ENCODE data around the gene CD8A.

The CD8A gene

DNA sequence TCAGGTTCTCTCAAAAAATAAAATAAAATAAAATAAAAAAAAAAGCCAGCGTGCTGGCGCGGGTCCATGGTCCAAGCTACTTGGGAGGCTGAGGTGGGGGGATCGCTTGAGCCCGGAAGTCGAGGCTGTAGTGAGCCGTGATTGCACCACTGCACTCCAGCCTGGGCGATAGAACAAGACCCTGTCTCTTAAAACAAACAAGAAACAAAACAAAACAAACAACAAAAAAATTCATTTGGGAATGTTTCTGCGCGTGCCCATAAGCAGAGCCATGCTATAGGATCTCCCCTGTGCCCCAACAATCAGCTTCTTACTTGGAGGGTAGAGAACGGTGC lies 16.4 kb upstream of the CD8A start:
- TF ChIP-seq, protein P1, sequence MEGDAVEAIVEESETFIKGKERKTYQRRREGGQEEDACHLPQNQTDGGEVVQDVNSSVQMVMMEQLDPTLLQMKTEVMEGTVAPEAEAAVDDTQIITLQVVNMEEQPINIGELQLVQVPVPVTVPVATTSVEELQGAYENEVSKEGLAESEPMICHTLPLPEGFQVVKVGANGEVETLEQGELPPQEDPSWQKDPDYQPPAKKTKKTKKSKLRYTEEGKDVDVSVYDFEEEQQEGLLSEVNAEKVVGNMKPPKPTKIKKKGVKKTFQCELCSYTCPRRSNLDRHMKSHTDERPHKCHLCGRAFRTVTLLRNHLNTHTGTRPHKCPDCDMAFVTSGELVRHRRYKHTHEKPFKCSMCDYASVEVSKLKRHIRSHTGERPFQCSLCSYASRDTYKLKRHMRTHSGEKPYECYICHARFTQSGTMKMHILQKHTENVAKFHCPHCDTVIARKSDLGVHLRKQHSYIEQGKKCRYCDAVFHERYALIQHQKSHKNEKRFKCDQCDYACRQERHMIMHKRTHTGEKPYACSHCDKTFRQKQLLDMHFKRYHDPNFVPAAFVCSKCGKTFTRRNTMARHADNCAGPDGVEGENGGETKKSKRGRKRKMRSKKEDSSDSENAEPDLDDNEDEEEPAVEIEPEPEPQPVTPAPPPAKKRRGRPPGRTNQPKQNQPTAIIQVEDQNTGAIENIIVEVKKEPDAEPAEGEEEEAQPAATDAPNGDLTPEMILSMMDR (IDR thresholded peaks at IDR 0.05; ENCODE audit: insufficient read depth, low read depth, low read length, missing control alignments) = no peak
- DNase-seq (ENCODE audit: low read depth) = no peak
- no peak overlapping the region; the same call in 1 of the 2 replicates for H3K4me3 ChIP-seq (ENCODE audit: low read depth, low read length)

DNA sequence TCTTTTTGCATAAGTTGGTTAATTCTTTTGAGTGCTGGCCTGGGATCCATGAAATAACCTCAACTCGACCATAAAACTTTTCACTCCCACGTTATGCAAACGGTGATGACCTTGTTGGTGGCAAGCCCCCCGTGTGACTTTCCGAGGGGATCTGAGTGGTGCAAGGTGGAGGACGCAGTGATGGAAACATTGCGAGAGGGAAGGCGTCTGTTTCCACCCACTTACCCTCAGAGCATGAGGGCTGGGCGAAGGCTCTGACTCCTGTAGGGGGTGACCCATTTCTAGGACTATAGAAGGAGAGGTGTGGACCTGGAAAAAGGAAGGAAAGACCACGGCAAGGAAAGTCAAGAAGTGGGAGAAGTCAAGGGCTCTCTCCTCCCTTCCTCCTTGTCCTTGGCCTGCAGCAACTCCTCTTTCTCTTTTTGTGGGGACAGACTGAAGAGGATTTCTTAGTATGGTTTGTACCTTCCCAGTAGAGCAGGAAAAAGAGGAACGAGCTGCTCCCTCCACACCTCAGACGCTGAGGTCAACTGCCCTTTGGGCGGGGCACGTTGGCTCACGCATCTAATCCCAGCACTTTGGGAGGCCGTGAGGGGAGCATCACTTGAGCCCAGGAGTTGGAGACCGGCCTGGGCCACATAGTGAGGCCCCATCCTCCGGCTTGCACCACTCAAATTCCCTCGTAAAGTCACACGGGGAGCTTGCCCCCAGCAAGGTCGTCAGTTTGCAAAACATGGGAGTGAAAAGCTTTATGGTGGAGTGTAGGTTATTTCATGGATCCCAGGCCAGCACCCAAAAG lies 15.5 kb upstream of the CD8A start:
- H3K4me3 ChIP-seq (ENCODE audit: low read depth, low read length) = no peak overlapping the region
- TF ChIP-seq, protein P1 (IDR thresholded peaks at IDR 0.05; ENCODE audit: insufficient read depth, low read depth, low read length, missing control alignments) = no peak

DNA sequence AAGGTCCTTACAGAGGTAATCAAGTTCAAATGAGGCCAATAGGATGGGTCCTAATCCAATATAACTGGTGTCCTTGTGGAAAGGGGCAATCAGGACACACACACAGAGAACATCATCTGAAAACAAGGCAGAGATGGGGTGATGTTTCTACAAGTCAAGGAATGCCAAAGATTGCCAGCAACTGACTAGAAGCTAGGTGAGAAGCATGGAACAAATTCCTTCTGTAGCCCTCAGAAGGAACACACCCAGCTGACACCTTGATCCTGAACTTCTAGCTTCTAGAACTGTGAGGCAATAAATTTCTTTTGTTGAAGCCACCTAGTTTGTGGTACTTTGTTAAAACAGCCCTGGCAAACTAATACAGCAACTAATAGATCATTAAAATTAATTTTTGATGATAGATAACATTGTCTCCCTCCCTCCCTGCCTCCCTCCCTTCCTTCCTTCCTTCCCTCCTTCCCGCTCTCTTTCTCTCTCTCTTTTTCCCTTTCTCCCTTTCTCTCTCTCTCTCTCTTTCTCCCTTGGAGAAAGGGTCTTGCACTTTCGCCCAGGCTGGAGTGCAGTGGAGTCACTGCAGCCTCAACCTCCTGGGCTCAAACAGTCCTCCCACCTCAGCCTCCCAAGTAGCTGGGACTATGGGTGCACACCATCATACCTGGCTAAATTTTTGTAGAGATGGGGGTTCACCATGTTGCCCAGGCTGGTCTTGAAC lies 10.3 kb upstream of the CD8A start:
- TF ChIP-seq, protein P1 (IDR thresholded peaks at IDR 0.05; ENCODE audit: insufficient read depth, low read depth, low read length, missing control alignments) = no peak
- DNase-seq (ENCODE audit: low read depth) = no peak
- no peak overlapping the region for H3K4me3 ChIP-seq (ENCODE audit: low read depth, low read length)

More for the DNA sequence above, 15.5 kb upstream of the CD8A start:
- no peak for DNase-seq (ENCODE audit: low read depth)

DNA sequence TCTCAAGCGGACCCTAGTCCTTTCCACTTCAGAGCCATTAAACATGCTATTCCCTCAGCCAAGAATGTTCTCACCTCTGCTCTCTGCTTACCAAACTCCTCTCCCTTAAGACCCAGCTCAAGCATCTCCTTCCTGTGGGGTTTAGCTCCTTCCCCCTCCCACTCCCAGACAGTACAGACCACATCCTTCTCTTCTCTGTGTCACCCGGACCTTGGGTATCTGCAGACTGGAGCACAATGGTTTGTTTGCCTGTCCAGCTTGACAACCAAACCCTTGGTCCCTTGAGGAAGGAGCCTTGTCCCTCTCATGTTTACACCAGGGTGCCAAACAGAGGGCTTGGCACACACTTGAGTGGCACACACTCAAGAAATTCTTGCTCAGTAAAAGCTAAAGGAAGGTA lies 4.1 kb upstream of the CD8A start:
- TF ChIP-seq, protein P1 (IDR thresholded peaks at IDR 0.05; ENCODE audit: insufficient read depth, low read depth, low read length, missing control alignments) = no peak

DNA sequence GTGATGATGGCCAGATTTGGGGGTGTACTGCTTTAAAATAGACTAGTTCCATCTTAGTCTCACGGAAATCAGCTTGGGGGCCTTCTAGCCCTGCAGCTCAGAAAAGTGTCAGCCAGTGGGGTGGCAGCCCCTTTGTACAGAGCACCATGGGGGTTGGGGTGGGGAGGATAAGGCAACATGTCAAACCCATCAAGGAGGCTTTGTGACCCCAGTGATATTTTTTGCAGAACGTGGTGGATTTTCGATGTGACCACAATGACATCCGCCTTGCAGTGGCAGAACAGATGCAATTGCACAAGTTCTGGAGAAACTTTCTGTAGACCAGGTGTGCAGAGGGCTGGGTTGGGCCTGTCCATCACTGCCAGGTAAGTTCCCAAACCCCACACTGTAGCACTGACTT lies 3.0 kb upstream of the CD8A start:
- H3K4me3 ChIP-seq (ENCODE audit: low read depth, low read length) = no peak overlapping the region
- TF ChIP-seq, protein P1 (IDR thresholded peaks at IDR 0.05; ENCODE audit: insufficient read depth, low read depth, low read length, missing control alignments) = no peak
- peak; percentile 51 for DNase-seq (ENCODE audit: low read depth)

More for the DNA sequence above, 4.1 kb upstream of the CD8A start:
- no peak for DNase-seq (ENCODE audit: low read depth)
- no peak overlapping the region for H3K4me3 ChIP-seq (ENCODE audit: low read depth, low read length)

DNA sequence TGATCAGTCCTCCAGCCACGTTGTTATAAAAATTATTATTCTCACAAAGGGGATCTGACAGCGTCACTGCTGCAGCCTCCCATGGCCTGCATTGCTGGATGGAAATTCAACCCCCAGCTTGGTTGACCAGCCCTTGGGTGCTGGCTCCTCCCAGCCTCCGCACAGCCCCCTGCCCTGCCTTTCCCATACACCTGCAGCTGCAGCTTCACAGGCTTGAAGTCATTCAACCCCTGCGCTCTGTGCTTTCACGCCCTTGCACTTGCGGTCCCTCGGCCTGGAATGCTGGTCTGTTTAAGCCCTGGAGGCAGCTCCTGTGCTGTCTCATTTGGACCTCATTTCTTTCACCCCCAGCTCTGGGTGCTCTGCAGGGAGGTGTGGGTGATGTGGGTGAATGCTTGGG lies 860 bp upstream of the CD8A start:
- H3K4me3 ChIP-seq (ENCODE audit: low read depth, low read length) = no peak overlapping the region
- TF ChIP-seq, protein P1 (IDR thresholded peaks at IDR 0.05; ENCODE audit: insufficient read depth, low read depth, low read length, missing control alignments) = no peak
- DNase-seq (ENCODE audit: low read depth) = no peak

Data from GM12865 (cell line).